WERI-Rb-1 (cell line): ENCODE results near the gene TCF15.

Experiments used
- DNase-seq: peaks from one replicate; pipeline ENCODE4 v3.0.0-alpha.2; 2020
- H3K27ac ChIP-seq: fragments of 250-450 bp; sonication (Bioruptor Pico); 2 replicates; pipeline ENCODE4 v1.5.1; 2020; ENCODE audit warnings: mild to moderate bottlenecking, moderate library complexity
- H3K27me3 ChIP-seq: fragments of 250-450 bp; sonication (Bioruptor Pico); 2 replicates; pipeline ENCODE4 v1.5.1; 2021; ENCODE audit warnings: mild to moderate bottlenecking, low read depth, moderate library complexity; ENCODE audit not compliant: insufficient read depth, severe bottlenecking
- H3K36me3 ChIP-seq: fragments of 250-450 bp; sonication (Bioruptor Pico); 2 replicates; pipeline ENCODE4 v1.5.1; 2020; ENCODE audit warnings: mild to moderate bottlenecking, moderate library complexity
- H3K4me3 ChIP-seq: 2 replicates; pipeline ENCODE4 v1.5.1; 2011; ENCODE audit warnings: low read depth, mild to moderate bottlenecking, control low read depth, low read length
- H3K9me3 ChIP-seq: fragments of 250-450 bp; sonication (Bioruptor Pico); 2 replicates; pipeline ENCODE4 v1.5.1; 2021; ENCODE audit warnings: mild to moderate bottlenecking, moderate library complexity; ENCODE audit not compliant: severe bottlenecking
- CTCF ChIP-seq: IDR thresholded peaks from 2 replicates; pipeline ENCODE4 v1.5.1; 2011; ENCODE audit warnings: low read depth, mild to moderate bottlenecking, control low read depth, inconsistent platforms, low read length

The TCF15 gene

GRCh38 chr20:597560-597959 is 12.5 kb downstream of the TCF15 start:
- TF ChIP-seq CTCF = no peak
- DNase-seq = no peak
- Histone ChIP-seq H3K4me3 (no peak overlapping the region), H3K27me3 (no peaks in the 10 kb centered on the region), H3K36me3 (no peaks in the 10 kb centered on the region), H3K27ac (no peak overlapping the region), H3K9me3 (no peaks in the 10 kb centered on the region)

GRCh38 chr20:595330-596308 is 14.5 kb downstream of the TCF15 start:
- DNase-seq = no peak
- H3K27me3 ChIP-seq = no peaks in the 10 kb centered on the region
- TF ChIP-seq CTCF = no peak
- no peak overlapping the region for H3K27ac ChIP-seq
- no peaks in the 10 kb centered on the region for H3K36me3 ChIP-seq
- H3K4me3 ChIP-seq = no peak overlapping the region
- H3K9me3 ChIP-seq = no peaks in the 10 kb centered on the region

- Histone ChIP-seq H3K36me3 (no peaks in the 10 kb centered on the region), H3K27me3 (no peaks in the 10 kb centered on the region), H3K27ac (no peak overlapping the region), H3K4me3 (no peak overlapping the region), H3K9me3 (no peaks in the 10 kb centered on the region)
- no peak for TF ChIP-seq CTCF
- no peak for DNase-seq
Measured at GRCh38 chr20:592506-592905, 17.6 kb downstream of the TCF15 start.

GRCh38 chr20:591941-592340 is 18.2 kb downstream of the TCF15 start:
- no peak for TF ChIP-seq CTCF
- no peak for DNase-seq
- no peaks in the 10 kb centered on the region for H3K36me3 ChIP-seq
- H3K9me3 ChIP-seq = no peaks in the 10 kb centered on the region
- H3K27me3 ChIP-seq = no peaks in the 10 kb centered on the region
- no peak overlapping the region for H3K27ac ChIP-seq
- no peak overlapping the region for H3K4me3 ChIP-seq

- DNase-seq = no peak
- Histone ChIP-seq H3K4me3 (no peak overlapping the region), H3K27ac (no peak overlapping the region), H3K9me3 (no peaks in the 10 kb centered on the region), H3K36me3 (no peaks in the 10 kb centered on the region), H3K27me3 (no peaks in the 10 kb centered on the region)
- no peak for TF ChIP-seq CTCF
Measured at GRCh38 chr20:588932-589672, 21.0 kb downstream of the TCF15 start.
